HK-2 (cell line): ENCODE data around the gene GSTM3.
"Not testable (repeated sequence)": the region's sequence is repeated elsewhere in the genome, so short reads cannot be mapped to it uniquely, and the experiment has no call there.

Source experiments
- DNase-seq: peaks from one replicate; pipeline ENCODE4 v3.0.0-alpha.2; 2018; ENCODE audit not compliant: unreplicated experiment

Gene GSTM3

GRCh38 chr1:109775398-109775797 lies 34.6 kb upstream of the GSTM3 start:
- no peak for DNase-seq

DNA sequence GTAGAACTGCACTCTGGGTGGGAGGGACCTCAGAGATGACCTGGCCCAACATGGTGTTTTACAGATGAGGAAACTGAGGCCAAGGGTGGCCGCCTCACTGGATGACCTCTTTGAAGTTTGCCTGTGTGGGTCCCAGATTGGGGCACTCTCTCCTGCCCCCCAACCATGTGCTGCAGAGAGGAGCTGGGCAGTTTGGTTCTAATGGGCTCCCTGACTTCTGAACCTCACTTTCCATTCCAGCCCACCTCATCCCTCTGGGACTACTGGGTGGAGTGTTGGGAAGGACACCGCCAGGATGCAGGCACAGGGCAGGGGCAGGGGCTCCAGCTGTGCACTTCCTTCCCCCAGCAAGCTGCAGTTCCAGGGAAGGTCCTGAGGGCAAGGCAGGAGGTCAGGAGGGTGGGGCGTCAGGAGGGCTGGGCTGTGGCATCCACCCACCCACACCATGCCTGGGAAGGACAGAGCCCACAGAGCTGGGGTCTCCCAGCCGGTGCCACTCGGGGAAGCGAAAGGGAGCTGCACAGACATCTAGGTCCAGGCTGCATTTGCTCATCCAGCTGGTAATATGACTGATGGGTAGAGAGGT lies 33.2 kb upstream of the GSTM3 start:
- DNase-seq, result no peak

GRCh38 chr1:109773203-109773899 lies 32.5 kb upstream of the GSTM3 start:
- DNase-seq, result peak; percentile 73

- no peak for DNase-seq
Measured at GRCh38 chr1:109772658-109773202, 31.9 kb upstream of the GSTM3 start.

- no peak for DNase-seq
Measured at GRCh38 chr1:109771712-109772657, 31.1 kb upstream of the GSTM3 start.

DNA sequence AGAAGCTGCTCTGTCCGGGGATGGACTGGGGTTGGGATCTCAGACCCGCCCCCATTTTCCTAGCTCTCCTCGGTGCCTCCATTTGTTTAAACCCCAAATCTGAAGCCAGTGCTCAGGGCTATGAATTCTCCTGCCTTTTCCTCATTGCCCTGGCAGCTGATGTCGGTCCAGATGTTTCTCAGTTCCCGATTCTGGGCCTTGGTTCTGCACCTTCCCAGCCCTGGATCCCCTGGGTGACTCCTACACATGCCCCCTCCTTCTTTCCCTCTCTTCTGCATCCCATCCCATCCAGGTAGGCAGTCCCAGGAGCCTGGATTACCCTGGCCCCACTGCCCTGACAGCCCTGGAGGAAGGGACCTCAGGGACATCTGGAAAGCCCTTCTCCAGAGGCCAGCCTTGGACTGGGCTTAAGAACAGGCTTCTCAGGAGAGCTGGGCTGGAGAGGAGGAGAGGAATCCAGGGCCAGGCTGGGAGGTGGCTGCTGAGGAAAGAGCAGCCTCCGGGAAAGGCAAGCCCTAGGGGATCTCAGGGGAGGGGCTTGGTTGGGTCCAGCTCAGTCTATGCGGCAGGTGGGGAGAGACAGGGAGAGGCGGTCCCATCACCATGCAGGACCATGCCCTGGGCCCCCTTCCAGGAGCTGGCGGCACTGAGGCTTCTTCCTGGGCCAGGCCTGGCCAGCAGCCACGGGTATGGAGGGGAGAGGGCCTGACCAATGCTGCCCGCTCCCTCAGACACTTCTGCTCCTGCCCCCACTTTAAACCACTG lies 29.7 kb upstream of the GSTM3 start:
- no peak for DNase-seq

- DNase-seq, result peak; percentile 34
Measured at GRCh38 chr1:109769330-109770078, 28.7 kb upstream of the GSTM3 start.

DNA sequence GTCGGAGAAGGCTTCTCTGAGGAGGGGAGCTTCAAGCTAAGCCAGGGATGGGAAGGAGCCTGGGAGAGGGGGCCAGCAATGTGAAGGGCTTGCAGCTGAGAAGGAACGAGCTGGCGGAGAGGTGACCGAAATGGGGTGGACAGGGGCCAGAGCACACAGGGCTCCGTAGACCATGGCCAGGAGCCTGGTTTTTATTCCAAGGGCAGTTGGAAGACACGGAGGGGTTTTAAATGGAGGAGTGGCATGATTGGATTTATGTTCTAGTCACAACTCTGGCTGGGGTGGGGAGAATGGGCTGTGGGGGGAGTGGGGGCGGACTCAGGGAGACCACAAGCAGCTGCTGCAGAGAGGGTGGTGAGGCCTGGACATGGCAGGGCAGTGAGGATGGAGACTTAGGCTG lies 28.0 kb upstream of the GSTM3 start:
- DNase-seq, result no peak

DNA sequence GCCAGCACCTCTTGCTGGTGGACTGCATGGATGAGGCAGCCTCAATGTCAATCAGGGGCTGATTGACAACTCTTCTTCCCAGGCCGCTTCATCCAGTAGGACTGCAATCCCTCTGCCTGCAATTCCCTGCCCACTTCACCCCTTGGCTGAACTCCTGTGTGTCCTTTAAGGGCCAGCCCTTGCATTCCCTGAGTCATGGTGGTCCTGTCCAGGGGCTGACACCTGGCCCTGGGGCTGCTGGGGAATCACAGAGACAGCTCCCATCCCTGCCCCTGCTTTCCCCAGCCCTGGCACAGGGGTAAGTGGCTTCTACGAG lies 27.5 kb upstream of the GSTM3 start:
- DNase-seq, result no peak

DNA sequence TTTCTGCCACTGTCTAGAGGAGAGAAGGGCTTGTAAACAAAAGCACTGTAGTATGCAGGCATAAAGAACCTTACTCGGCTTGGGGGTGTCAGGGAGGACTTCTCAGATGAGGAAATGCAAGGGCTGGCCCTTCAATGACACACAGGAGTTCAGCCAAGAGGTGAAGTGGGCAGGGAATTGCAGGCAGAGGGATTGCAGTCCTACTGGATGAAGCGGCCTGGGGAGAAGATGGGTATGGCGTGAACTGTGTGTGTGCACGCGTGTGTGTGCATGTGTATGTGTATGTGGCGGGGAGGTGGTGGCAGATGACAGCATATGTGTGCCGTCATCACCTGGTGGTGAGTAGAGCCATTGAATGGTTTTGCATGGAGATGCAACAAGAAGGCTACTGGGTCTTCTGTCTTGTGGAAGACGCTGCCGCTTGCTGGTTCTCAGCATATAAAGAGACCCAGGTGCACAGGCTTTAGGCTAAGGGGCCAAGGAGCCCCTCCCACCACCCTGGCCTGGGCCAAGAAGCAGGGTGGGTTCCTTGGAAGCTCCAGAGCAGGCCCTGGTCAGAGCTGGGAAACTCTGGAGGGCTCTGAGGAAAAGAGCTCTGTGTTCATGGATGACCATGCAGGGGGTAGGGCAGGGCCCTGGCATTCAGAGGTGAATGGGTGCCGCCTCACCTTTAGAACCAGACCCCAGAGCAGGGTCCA lies 26.9 kb upstream of the GSTM3 start:
- no peak for DNase-seq

- DNase-seq, result not testable (repeated sequence)
Measured at GRCh38 chr1:109766991-109767636, 26.3 kb upstream of the GSTM3 start.

- DNase-seq, result no peak
Measured at GRCh38 chr1:109765896-109766615, 25.2 kb upstream of the GSTM3 start.

- DNase-seq, result no peak
Measured at GRCh38 chr1:109765483-109765815, 24.6 kb upstream of the GSTM3 start.

DNA sequence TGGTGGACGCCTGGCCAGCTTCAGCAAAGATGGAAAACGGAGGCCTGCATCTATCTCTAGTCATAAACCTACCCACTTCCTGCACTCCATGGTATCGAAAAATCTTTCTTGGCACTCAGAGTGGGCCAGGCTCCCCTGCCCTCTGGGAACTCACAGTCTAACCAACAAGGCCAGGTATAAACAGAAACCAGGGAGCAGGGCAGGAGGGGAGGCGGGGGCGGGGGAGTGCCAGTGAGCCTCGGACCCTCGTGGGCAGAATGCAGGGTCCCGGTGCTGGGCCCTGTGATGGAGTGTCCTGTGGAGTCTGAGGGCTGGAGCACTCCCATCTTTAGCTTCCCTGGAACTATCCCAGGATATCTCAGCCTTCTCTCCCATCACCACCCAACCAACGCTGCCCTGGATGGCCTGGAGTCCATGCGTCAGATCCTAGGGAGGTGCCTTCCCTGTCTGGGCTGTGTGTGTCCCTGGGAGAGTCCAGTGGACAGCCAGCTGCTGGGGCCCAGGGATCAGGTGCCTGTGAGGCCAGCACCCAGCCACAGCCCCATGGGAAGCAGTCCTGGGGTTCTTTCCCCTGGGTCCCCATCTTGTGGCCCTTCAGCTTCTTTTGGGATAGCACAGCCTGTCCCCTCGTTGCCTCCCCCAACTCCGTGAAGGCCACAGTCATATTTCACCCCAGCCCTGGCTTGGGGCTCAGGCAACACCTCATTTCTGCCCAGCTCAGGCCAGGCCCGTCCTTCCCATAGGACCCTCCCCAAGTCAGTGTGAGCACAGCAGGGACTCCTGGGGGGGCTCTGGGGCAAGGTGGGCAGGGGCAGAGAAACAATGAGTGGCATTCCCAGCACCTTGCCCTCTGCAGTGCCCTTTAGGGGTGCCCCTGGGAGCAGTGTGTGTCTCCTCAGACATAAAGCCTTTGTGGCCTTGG lies 24.0 kb upstream of the GSTM3 start:
- DNase-seq, result no peak

DNA sequence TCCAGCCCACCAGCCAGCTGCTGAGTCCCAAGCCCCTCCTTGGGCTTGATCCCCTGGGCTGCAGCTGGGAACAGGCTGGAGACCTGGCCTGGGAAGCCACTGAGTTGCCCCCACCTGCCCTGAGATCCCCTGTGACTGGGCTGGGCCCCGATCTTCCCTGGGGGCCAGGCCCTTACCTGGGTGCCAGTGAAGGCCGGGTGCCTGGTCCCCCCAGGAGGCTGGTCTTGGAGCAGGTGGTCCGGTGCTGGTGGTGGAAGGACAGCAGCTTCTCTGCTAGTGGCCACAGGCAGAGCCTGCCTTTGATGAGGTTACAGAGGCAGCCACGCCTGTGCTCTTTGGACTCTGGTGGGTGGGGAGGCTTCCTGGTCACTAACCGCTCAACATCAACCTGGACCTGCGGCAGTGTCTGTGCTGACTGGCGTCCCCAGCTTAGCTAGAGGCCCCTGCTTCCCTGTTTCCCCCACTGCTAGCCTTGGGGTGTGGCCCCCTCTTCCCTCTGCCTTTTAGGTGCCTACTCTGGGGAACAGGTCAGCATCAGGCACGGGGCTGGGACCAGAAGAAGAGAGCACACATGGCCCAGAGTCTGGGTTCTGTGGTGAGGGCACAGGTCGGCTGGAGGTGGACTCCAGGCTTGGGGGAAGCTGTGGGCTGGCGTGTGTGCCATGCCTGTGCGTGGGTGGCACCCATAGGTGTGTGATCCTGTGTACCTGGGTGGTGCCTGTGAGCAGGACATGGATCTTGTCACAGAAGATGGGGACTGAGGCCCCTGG lies 23.0 kb upstream of the GSTM3 start, which contains the start of gene EPS8L3:
TSS of gene EPS8L3 (minus strand) at position 278 of the 770 bp plus-strand sequence. CDS start 2,174 bp downstream, outside the sequence.
- DNase-seq, result no peak

DNA sequence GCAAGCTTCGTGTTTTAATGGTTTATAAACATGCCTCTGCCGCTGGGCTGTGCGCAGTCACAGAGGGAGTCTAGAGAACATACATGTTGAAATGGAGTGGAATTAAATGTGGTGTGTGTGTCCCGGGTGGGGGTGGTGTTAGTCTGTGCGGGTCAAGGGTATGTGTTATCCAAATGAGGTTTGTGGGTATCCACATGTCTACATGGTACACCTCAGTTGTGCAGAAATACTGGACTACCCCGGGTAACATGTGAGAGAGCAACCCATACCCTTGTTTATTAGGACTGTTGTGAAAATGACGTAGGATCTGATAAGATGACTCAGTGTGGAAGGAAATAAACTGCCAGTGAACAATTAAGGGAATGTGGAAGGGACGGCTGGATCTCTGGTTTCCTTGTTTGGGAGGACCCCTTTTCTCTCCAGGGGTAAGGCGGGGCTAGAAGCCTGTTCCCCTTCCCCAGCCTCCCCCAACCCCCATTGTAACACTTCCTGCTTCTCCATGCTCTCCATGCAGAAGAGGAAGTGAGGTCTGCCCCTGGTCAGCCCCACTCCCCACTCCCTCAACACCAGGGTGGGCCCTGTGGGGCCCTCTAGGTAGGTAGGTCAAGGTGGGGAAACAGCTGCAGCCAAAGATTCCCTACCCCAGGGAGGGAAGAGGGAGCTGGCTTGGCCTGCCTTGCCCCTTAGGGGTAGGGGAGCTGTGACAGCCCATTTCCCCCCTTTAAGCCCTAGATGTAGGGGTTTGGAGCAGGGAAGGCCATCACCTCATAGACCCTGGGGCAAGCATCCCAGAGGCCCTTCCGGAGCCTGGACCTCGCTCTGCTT lies 22.2 kb upstream of the GSTM3 start:
- DNase-seq, result no peak
